Naive thymus-derived CD4-positive, alpha-beta T cell (primary cell): ENCODE data around the gene IQGAP2. TPM values are rescaled to one million over a fixed set of nuclear protein-coding genes. Genes with fewer than 3 reads are reported as not detected.

ENCODE experiments used
- ATAC-seq: fragments of 150-1000 bp; cut with Tn5 transposase; 2 replicates; pipeline ENCODE4 v1.10.0; 2021; ENCODE audit warnings: mild to moderate bottlenecking, moderate library complexity
- CTCF ChIA-PET: fragments of 350-600 bp; sonication (Branson Sonifier 250); formaldehyde crosslinking; loops from one replicate; lab custom pipeline; 2021; ENCODE audit warnings: antibody characterized with exemption; lab: Charles Lee
- POLR2A ChIA-PET: fragments of 350-600 bp; sonication (Branson Sonifier 250); formaldehyde crosslinking; loops from one replicate; lab custom pipeline; 2021; ENCODE audit warnings: antibody characterized with exemption, inconsistent platforms; lab: Charles Lee
- DNase-seq, 9 donors: peaks; one replicate each; pipeline versions ENCODE4 v3.0.0 to v3.0.0-alpha.2; 2020 to 2022; ENCODE audit warnings: mixed read lengths in 1 of 9
- H3K27ac ChIP-seq: one replicate; pipeline ENCODE4 v1.7.0; 2013; ENCODE audit warnings: mild to moderate bottlenecking, low read depth, low read length, moderate library complexity
- H3K27me3 ChIP-seq, 2 donors: one replicate each; pipeline ENCODE4 v1.7.0; 2013; ENCODE audit warnings: low read length in 2 of 2, mild to moderate bottlenecking in 2 of 2, moderate library complexity in 2 of 2; ENCODE audit not compliant: control insufficient read depth in 2 of 2, insufficient read depth in 2 of 2
- H3K36me3 ChIP-seq, 3 experiments: 1 replicate in 2 of 3; 2 replicates in 1 of 3; pipeline ENCODE4 v1.7.0; 2013; ENCODE audit warnings: low read length in 3 of 3, mild to moderate bottlenecking in 3 of 3, moderate library complexity in 1 of 3; ENCODE audit not compliant: insufficient read depth in 3 of 3, control insufficient read depth in 2 of 3
- H3K4me1 ChIP-seq, 2 donors: one replicate each; pipeline ENCODE4 v1.7.0; 2013; ENCODE audit warnings: low read length in 2 of 2, mild to moderate bottlenecking in 2 of 2, moderate library complexity in 1 of 2; ENCODE audit not compliant: control insufficient read depth in 2 of 2, insufficient read depth in 2 of 2
- H3K4me3 ChIP-seq: 2 replicates; pipeline ENCODE4 v1.7.0; 2013; ENCODE audit warnings: mild to moderate bottlenecking, low read length
- H3K9me3 ChIP-seq, 3 experiments: 1 replicate in 2 of 3; 2 replicates in 1 of 3; pipeline ENCODE4 v1.7.0; 2013; ENCODE audit warnings: low read length in 3 of 3; ENCODE audit not compliant: control insufficient read depth in 2 of 3
- H3K27ac Mint-ChIP-seq, 9 donors: one replicate each; pipeline ENCODE4 v1.8.0; 2020 to 2022; ENCODE audit warnings: mixed read lengths in 9 of 9, mild to moderate bottlenecking in 8 of 9, moderate library complexity in 5 of 9, inconsistent platforms in 2 of 9
- H3K27me3 Mint-ChIP-seq, 5 donors: one replicate each; pipeline ENCODE4 v1.8.0; 2021 to 2022; ENCODE audit warnings: mixed read lengths in 5 of 5, mild to moderate bottlenecking in 1 of 5
- H3K36me3 Mint-ChIP-seq, 5 donors: one replicate each; pipeline ENCODE4 v1.8.0; 2020 to 2022; ENCODE audit warnings: mixed read lengths in 5 of 5, mild to moderate bottlenecking in 3 of 5, inconsistent platforms in 1 of 5
- H3K4me1 Mint-ChIP-seq, 7 donors: one replicate each; pipeline ENCODE4 v1.8.0; 2020 to 2022; ENCODE audit warnings: mixed read lengths in 7 of 7, mild to moderate bottlenecking in 3 of 7, inconsistent platforms in 1 of 7
- H3K4me3 Mint-ChIP-seq, 10 donors: one replicate each; pipeline ENCODE4 v1.8.0; 2020 to 2022; ENCODE audit warnings: mild to moderate bottlenecking in 10 of 10, mixed read lengths in 10 of 10, moderate library complexity in 6 of 10, inconsistent platforms in 2 of 10
- H3K9me3 Mint-ChIP-seq, 11 donors: one replicate each; pipeline ENCODE4 v1.8.0; 2020 to 2022; ENCODE audit warnings: mixed read lengths in 11 of 11, mild to moderate bottlenecking in 4 of 11, inconsistent platforms in 1 of 11, moderate library complexity in 1 of 11
- intact Hi-C, 2 donors: fragments of 100-400 bp; cut with micrococcal nuclease; formaldehyde crosslinking; loops; one replicate each; pipeline ENCODE4 v1.15.1; 2023
- polyA plus RNA-seq, 2 donors: library from polyadenylated mRNA; unstranded; fragments of 300-500 nt; fragmentation: Illumina TruSeq; gene quantifications; one replicate each; pipeline ENCODE4 v1.2.3, GENCODE V29; 2021
- total RNA-seq, 6 experiments: library from RNA in 5 of 6; stranded (reverse) in 5 of 6; gene quantifications; 1 replicate in 5 of 6; 2 replicates in 1 of 6; pipeline ENCODE4 v1.2.3 and lab custom pipeline; 2021 to 2026

The IQGAP2 gene
- total and polyA plus RNA-seq, 7 experiments from 2014 or later = 19.0 to 114 (median 86.3) TPM

DNA sequence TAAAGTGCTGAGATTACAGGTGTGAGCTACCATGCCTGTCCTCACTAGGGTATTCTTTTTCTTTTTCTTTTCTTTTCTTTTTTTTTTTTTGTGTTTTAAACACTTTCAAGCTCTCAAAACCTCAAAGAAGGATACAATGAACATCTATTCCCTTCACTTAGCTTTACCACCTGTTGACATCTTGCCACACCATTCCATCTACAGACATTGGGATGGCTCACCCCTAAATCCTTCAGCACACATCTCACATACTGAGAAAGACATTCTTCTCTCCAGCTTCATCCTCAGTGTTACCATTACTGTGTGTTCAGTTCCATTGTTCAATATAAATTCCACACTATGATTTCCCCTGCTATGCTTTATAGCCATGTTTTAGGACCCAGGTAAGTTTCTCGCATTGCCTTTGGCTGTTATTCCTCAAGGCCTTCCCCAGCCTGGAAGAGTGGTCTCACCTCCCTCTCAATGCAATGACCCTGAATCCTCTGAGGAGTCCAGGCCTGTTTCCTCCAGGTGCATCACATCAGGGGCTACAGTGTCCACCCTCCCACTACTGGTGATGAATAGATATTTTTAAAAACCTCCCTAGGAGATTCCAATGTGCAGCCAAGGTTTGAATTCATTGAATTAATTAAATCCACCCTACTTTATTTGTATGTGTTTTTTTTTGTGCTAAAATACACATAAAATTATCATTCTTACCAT, 16.7 kb downstream of the IQGAP2 start:
- Mint-ChIP-seq H3K4me1 (peaks cover 15 to 80% (median 65%) of the 10 kb centered on the region in 7 donors), H3K27ac (peak overlapping the region in 4 of 9 donors; percentile 5 to 28 (median 14)), H3K9me3 (peaks cover 0 to 2% (median 0%) of the 10 kb centered on the region in 11 donors), H3K36me3 (peaks cover 0 to 33% (median 12%) of the 10 kb centered on the region in 5 donors), H3K4me3 (no peak overlapping the region), H3K27me3 (no peaks in the 10 kb centered on the region)
- Histone ChIP-seq H3K27ac (no peak overlapping the region), H3K4me1 (peaks cover 0 to 4% of the 10 kb centered on the region in 2 donors), H3K36me3 (no peaks in the 10 kb centered on the region), H3K9me3 (no peaks in the 10 kb centered on the region), H3K4me3 (no peak overlapping the region), H3K27me3 (no peaks in the 10 kb centered on the region)
- intact Hi-C loops = no loop called here
- POLR2A ChIA-PET = interaction anchor here (1.4 kb wide), 2 partner anchors 15 to 36 kb away, joined by 3 to 4 read pairs; no protein-coding TSS in a partner anchor
- no peak for DNase-seq
- CTCF ChIA-PET = no interaction called here
- no peak for ATAC-seq

DNA sequence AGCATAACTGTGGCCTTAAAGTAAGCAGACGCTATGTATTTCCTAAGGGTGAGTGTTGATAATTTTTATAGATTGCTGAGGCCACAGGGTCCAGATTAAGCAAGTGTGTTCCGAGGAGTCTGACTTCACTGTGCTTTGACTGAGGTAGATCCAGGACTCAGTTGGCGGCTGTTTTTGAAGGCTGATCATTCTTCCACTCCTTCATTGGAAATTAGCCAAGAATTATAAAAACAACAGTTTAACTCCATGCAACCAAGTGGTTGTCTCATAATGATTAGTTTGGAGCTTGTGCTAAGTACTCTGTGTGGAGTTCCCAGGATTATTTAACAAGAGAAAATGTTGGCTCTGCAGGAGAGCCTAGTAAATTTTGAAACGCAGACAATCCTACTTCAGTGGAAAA, 19.1 kb downstream of the IQGAP2 start:
- peaks cover 0 to 2% (median 0%) of the 10 kb centered on the region in 11 donors for H3K9me3 Mint-ChIP-seq
- H3K27me3 Mint-ChIP-seq = no peaks in the 10 kb centered on the region
- H3K27ac Mint-ChIP-seq = peak overlapping the region in 1 of 9 donors; percentile 15
- H3K27me3 ChIP-seq = no peaks in the 10 kb centered on the region
- H3K4me3 Mint-ChIP-seq = no peak overlapping the region
- ChIA-PET CTCF (interaction anchor here (0.8 kb wide), 1 partner anchor 1875 kb away, joined by 3 read pairs; no protein-coding TSS in a partner anchor), POLR2A (interaction anchor here (0.9 to 1.2 kb wide), 3 partner anchors 9 to 17 kb away, joined by 3 read pairs; no protein-coding TSS in a partner anchor)
- no peak for ATAC-seq
- no peaks in the 10 kb centered on the region for H3K36me3 ChIP-seq
- intact Hi-C loops = no loop called here
- no peak for DNase-seq
- H3K9me3 ChIP-seq = no peaks in the 10 kb centered on the region
- peaks cover 22 to 82% (median 67%) of the 10 kb centered on the region in 7 donors for H3K4me1 Mint-ChIP-seq
- H3K4me3 ChIP-seq = no peak overlapping the region
- no peak overlapping the region for H3K27ac ChIP-seq
- peaks cover 0 to 25% (median 9%) of the 10 kb centered on the region in 5 donors for H3K36me3 Mint-ChIP-seq
- peaks cover 0 to 21% of the 10 kb centered on the region in 2 donors for H3K4me1 ChIP-seq

DNA sequence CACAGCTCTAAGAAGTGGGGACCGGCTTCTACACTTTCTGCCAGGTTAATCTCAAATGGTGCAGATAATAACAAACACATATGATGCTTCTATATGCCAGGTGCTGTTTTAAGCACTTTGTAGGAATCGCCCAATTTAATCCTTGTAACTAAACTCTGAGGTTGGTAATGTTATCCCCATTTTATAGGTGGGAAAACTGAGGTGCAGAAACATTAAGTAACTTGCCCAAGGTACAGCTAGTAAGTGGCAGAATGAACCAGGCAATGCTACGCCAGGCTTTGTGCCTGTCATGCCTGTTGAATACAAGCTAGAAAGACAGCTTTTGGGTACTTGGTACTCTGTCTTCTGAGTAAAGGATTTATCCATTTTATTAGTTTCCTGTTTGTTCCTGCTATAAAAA, 19.7 kb downstream of the IQGAP2 start:
- intact Hi-C loops = no loop called here
- no peaks in the 10 kb centered on the region for H3K27me3 Mint-ChIP-seq
- peak overlapping the region in 2 of 9 donors; percentile 16 to 66 for H3K27ac Mint-ChIP-seq
- H3K27ac ChIP-seq = no peak overlapping the region
- H3K9me3 ChIP-seq = no peaks in the 10 kb centered on the region
- POLR2A ChIA-PET = interaction anchor here (0.8 to 1.2 kb wide), 4 partner anchors 9 to 17 kb away, joined by 3 read pairs; no protein-coding TSS in a partner anchor
- no peak overlapping the region for H3K4me3 ChIP-seq
- H3K27me3 ChIP-seq = no peaks in the 10 kb centered on the region
- H3K4me3 Mint-ChIP-seq = no peak overlapping the region
- peaks cover 0 to 21% of the 10 kb centered on the region in 2 donors for H3K4me1 ChIP-seq
- peaks cover 4 to 30% (median 13%) of the 10 kb centered on the region in 5 donors for H3K36me3 Mint-ChIP-seq
- ATAC-seq (no peak), DNase-seq (no peak)
- H3K9me3 Mint-ChIP-seq = peaks cover 0 to 2% (median 0%) of the 10 kb centered on the region in 11 donors
- peaks cover 22 to 87% (median 72%) of the 10 kb centered on the region in 7 donors for H3K4me1 Mint-ChIP-seq
- no peaks in the 10 kb centered on the region for H3K36me3 ChIP-seq
- CTCF ChIA-PET = interaction anchor here (0.8 kb wide), 1 partner anchor 1875 kb away, joined by 3 read pairs; no protein-coding TSS in a partner anchor

DNA sequence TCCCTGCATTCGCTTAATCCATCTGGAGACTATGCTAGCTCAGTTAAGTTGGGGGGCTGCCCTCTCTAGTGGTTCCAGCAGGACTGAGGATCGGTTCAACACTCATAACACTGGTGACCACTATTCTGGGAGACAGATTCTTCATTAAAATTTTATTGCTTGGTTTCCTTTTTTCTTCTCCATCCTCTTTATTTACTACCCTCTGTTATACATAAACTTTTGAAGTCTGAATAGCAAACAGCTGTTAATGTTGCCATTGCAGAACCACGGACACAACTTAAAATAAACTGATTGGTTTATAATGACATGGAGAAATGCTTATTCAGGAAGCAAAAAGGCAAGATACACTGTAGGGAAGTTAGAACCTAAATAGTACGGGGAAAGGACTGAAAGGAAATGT, 22.1 kb downstream of the IQGAP2 start:
- ATAC-seq (no peak), DNase-seq (no peak)
- Mint-ChIP-seq H3K27me3 (no peaks in the 10 kb centered on the region), H3K4me3 (peak overlapping the region in 2 of 10 donors; percentile 9 to 11), H3K27ac (peak overlapping the region in 4 of 9 donors; percentile 2 to 62 (median 40)), H3K4me1 (peaks cover 18 to 83% (median 69%) of the 10 kb centered on the region in 7 donors), H3K36me3 (peaks cover 4 to 35% (median 10%) of the 10 kb centered on the region in 5 donors), H3K9me3 (peaks cover 0 to 2% (median 0%) of the 10 kb centered on the region in 11 donors)
- Histone ChIP-seq H3K27me3 (no peaks in the 10 kb centered on the region), H3K9me3 (no peaks in the 10 kb centered on the region), H3K4me1 (peaks cover 0 to 21% of the 10 kb centered on the region in 2 donors), H3K36me3 (no peaks in the 10 kb centered on the region), H3K4me3 (no peak overlapping the region), H3K27ac (no peak overlapping the region)
- POLR2A ChIA-PET = interaction anchor here (0.6 kb wide), 1 partner anchor 20 kb away, joined by 3 read pairs; no protein-coding TSS in a partner anchor
- CTCF ChIA-PET = no interaction called here
- intact Hi-C loops = no loop called here

DNA sequence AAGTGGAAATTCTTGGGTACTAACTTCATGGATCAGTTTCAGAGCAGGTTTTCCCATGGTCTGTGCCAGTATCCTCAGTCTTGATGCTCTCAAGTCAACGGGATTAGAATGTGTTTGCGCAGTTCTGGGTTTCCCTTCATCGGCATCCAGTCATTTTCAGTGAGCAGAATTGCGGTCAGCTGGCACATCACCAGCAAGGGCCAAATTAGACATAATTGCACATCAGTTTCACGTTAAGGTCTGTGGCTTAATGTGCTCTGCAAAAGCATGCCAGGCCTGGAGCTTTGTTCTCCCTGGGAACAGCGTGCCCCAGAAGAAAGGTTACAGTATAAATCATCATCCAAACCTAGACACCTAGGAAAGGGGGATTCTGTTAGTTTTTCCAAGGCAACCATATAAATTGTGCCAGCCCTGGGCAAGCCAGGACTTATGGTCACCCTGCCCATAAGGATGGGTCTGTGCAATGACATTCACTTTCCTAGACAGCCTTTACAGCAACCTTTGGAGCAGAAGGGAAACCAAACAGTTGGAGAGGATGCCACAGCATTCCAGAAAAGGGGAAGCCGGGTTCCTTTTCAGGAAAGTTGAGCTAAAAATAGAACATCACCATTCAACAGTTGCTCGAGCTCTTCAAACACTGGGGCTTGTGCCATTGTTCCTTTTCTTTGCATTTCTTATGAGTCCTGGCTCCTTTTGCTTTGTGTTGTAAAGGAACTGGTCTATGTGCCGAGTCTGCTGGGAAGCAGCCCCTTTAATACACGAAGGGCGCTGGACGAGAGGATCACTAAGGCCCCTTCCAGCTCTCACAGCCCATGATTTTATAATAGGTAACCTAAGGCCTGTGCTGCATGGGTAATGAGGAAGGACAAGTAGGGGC, 23.1 kb downstream of the IQGAP2 start:
- no peaks in the 10 kb centered on the region for H3K9me3 ChIP-seq
- DNase-seq (no peak), ATAC-seq (no peak)
- H3K4me3 ChIP-seq = no peak overlapping the region
- Mint-ChIP-seq H3K27ac (no peak overlapping the region), H3K27me3 (no peaks in the 10 kb centered on the region), H3K4me3 (no peak overlapping the region), H3K4me1 (peaks cover 18 to 77% (median 65%) of the 10 kb centered on the region in 7 donors), H3K9me3 (peaks cover 0 to 2% (median 0%) of the 10 kb centered on the region in 11 donors), H3K36me3 (peaks cover under 1 to 29% (median 8%) of the 10 kb centered on the region in 5 donors)
- no peak overlapping the region for H3K27ac ChIP-seq
- H3K36me3 ChIP-seq = no peaks in the 10 kb centered on the region
- H3K27me3 ChIP-seq = no peaks in the 10 kb centered on the region
- intact Hi-C loops = no loop called here
- POLR2A ChIA-PET = no interaction called here
- peaks cover 0 to 16% of the 10 kb centered on the region in 2 donors for H3K4me1 ChIP-seq
- CTCF ChIA-PET = no interaction called here
